ENCODE results near the gene PRODH.
"Not testable (repeated sequence)": the region's sequence is repeated elsewhere in the genome, so short reads cannot be mapped to it uniquely, and the experiment has no call there.

Gene PRODH

DNA sequence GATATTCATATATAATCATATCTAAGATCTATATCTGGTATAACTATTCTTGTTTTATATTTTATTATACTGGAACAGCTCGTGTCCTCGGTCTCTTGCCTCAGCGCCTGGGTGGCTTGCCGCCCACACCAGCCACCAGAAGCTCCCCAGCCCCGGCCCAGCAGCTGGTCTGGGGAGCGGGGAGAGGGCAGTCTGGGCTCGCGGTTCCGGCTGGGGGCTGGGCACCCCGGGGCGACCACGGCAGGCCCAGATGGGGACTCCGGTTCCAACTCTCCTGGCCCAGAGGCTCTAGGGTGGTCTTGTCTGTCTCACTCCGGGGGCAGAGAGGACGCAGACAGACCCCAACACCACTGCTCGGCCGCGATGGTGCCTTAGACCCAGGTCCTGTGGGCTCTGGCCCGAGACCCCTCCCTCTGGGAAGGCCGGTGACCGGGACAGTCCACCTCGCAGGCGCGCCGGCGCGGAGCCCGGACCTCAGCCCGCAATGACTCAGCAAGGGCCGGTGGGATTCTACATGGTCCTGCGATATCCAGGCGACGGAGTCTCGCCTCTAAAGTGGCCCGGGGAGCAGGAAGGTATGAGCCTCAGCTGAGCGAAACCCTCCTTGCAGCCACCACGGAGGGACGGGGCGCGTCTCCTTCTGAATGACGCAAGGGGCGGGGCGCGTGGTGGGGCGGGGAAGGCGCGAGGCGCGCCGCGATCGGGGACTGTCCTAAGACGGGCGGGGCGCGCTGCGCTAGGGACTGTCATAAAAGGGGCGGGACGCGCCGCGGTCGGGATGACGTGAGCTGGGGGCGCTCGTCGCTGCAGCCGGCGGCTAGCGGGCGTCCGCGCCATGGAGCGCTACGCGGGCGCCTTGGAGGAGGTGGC, 30.3 kb downstream of the PRODH start, which contains the start of gene DGCR6:
DGCR6 (plus strand) TSS at position 781 of the 870 bp plus-strand sequence; CDS start at position 836, 55 bp downstream.
- DNase-seq = no peak

DNA sequence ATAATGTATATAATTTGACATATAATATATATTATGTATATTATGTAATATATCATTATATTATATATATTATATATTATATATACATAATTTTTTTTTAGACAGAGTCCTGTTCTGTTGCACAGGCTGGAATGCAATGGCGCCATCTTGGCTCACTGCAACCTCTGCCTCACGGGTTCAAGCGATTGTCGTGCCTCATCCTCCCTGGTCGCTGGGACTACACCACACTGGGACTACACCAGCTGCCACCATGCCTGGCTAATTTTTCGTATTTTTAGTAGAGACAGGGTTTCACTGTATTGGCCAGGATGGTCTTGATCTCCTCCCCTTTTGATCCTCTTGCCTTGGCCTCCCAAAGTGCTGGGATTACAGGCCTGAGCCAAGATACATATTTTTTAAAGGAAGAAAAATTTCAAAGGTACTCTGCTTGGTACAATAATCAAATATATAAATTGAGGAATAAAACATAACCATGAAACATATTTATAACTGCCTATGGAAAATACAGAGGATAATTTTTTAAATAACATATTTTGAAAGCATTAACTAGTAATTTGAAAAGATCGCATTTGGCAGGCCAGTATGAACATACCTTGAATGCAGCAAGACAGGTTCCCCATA, 39.9 kb downstream of the PRODH start:
- not testable (repeated sequence) for DNase-seq

DNA sequence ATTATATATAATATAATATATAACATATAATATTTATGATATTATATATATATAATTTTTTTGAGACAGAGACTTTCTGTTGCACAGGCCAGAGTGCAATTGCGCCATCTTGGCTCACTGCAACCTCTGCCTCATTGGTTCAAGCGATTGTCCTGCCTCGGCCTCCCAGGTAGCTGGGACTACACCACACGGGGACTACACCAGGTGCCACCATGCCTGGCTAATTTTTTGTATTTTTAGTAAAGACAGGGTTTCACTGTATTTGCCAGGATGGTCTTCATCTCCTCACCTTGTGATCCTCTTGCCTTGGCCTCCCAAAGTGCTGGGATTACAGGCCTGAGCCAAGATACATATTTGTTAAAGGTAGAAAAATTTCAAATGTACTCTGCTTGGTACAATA, 42.3 kb downstream of the PRODH start:
- DNase-seq = not testable (repeated sequence)

DNA sequence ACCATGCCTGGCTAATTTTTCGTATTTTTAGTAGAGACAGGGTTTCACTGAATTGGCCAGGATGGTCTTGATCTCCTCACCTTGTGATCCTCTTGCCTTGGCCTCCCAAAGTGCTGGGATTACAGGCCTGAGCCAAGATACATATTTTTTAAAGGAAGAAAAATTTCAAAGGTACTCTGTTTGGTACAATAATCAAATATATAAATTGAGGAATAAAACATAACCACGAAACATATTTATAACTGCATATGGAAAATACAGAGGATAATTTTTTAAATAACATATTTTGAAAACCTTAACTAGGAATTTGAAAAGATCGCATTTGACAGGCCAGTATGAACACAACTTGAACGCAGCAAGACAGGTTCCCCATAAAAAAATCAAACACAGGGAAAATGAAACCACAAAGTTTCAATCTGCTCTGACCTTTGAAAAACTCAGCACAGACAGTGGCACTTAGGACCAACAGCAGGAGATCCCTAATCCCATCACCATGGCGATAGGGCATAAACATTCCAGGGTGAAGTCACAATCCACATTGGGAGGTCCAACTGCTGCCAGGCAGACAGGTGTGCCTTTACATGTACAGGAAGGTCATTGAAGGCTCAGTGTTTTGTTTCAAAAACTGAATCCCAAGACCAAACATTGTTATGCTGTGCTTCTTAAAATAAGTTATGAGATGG, 45.4 kb downstream of the PRODH start:
- DNase-seq = not testable (repeated sequence)

DNA sequence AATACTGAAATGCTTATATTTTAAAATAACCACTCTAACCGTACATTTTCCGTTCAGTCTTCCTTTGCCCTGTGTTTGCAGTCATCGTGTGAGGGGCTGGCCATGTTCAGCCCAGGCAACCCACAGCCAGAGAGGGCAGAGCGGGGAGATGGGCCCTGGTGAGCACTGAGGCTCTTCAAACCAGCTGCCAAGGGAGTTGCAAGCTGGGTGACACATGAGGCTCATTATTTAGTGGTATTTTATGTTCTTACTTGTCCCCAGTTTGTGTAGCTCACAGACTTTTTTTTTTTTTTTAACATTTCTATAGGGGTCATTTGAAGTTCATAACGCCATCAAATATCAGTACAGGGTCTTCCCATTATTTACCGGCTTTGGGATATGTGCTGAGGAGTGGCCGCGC, 48.0 kb downstream of the PRODH start:
- no peak for DNase-seq

DNA sequence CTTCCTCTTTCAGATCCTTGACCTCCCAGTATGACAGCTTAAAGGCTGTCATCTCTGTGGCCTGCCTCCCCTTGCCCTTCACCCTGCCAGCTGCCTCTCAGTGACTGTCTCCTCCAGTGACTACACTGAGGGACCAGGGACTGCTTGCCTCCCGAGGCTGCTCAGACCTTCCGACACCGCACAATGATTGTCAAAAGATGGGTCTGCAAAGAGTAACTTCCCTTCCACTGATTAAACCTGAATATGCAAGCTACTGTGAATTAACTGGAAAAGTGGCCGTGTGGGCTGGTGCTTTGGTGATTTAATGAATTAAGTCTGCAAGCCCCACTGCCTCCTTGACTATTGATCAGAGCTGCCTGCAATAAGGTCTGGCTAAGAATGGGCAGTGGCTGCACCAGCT, 51.6 kb downstream of the PRODH start:
- DNase-seq = not testable (repeated sequence)

DNA sequence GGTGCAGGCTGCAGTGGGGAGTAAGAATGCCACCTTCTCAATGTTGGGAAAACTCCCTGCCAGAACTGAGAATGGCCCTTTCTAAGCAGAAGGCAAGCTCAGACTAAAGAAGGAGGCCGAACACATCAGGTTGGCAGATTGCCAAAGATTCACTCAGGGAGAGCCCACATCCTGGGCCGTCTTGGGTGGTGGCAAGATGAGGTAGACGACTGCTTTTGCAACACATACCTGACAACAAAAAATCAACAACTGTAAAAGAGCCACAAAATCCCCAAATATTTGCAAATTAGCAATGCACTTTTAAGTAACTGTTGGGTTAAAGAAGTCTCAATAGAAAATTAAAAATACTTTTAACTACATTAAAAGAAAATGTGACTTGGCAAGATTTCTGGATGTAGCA, 54.8 kb downstream of the PRODH start:
- peak; percentile 31 for DNase-seq
